HL-60/S4 treated with phorbol 12-myristate 13-acetate at 8.2 ng/mL for 4 days and 3 days (cell line): ENCODE results near the gene ADGRD1.

Source experiments
- in situ Hi-C: fragments of 300-500 bp; cut with MboI; formaldehyde crosslinking; loops from 2 replicates; pipeline ENCODE4 v1.15.0; 2022; ENCODE audit warnings: low sequenced_read_pairs

Gene ADGRD1

DNA sequence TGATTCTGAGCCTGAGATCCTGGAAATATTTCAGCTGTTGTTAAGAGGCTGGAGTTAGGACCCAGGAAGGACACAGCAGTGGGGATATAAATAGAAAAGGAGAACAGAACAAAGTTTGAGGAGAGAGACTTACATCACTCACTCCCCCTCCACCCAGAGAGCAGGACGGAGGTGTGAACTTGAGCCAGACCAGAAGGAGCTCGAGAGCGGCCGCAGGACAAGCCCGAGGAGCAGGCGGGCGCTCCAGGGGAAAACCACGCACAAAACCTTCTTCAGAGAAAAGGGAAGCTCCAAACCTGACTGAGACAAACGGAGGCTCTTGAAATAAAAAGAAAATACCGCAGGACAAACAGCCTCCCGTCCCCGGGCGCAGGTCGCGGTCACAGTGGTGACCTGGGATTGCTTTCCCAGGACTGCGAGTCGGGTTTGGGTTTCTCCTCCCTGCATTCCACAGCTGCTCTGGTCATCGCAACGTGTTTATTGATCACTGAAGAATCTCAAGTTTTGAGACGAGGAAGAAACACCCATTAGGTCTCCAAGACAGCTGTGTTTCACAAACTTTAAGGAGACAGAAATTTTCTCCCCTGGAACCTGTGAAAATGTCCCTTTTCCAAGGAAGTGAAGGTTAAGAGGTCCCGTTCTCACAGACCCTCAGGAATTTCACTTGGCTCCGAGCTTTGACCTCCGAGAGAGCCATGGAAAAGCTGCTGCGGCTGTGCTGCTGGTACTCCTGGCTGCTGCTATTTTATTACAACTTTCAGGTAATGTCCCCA, at the start of gene ADGRD1:
Gene ADGRD1 (plus strand): TSS at position 137 of the 773 bp plus-strand sequence. CDS start 559 bp downstream, at position 696.
- in situ Hi-C loops: no loop called here

DNA sequence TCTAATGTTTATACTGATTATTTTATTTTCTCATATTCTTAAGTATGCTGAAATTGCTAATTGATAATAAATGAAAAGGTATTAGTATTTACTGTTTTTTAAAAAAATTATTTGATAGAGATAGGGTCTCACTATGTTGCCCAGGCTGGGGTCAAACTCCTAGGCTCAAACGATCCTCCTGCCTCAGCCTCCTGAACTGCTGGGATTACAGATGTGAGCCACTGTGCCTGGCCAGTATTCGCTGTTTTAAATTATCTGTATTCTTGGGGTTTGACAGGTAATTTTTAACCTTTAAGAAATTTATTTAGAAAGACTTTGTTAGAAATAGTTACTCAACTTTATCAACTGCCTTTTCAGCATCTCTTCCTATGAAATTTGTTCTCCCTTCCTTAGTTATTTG, 49.6 kb upstream of the ADGRD1 start:
- in situ Hi-C loops: loop anchor here (25.0 kb wide), 1 partner anchor 233 kb away; no protein-coding TSS in a partner anchor

DNA sequence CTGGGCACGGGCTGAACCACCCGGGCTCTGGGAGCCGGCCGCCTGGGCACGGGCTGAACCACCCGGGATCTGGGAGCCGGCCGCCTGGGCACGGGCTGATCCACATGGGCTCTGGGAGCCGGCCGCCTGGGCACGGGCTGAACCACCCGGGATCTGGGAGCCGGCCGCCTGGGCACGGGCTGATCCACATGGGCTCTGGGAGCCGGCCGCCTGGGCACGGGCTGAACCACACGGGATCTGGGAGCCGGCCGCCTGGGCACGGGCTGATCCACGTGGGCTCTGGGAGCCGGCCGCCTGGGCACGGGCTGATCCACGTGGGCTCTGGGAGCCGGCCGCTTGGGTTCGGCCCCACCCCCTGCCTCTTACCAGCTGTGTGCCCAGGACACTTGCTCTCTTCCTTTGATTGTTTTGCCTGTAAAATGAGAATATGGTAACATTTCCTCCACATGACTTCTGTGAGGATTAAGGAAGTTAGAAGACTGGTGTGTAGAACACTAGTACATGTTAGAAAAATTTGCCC, 48.7 kb upstream of the ADGRD1 start:
- in situ Hi-C loops: loop anchor here (25.0 kb wide), 1 partner anchor 232 kb away; no protein-coding TSS in a partner anchor

DNA sequence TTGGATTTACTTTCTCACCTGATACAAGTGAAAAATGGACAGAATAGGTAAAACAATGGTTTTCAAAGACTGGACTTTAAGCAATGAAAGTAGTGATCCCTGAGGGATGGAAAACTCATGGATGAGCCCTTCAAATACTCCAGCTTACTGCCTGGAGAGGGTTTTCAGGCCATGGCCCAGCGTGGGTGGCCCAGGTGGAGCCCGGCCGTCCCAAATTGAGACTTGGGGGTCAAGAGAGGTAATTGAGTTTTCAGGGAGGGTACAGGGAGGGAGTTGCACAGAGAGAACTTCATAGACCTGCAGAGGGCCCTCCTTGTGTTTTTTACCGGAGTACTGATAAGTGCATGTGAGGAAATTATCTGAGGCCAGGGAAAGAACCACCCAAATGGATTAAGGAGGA, 44.6 kb upstream of the ADGRD1 start:
- in situ Hi-C loops: loop anchor here (25.0 kb wide), 1 partner anchor 228 kb away; no protein-coding TSS in a partner anchor

DNA sequence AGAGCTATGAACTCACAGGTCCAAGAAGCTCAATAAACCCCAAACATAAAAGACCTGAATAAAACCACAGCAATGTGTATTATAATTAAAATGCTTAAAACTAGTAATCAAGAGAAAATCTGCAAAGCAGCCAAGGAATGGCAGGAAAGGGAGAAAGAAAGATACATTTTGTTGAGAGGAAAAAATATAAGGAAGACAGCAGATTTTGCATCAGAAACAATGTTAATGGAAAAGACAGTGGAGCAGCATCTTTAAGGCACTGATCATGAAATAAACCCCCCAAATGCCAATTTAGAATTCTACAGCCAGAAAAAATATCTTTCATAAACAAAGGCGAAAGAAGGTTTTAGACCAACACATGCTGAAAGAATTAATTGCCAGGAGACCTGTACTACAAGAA, 42.5 kb upstream of the ADGRD1 start:
- in situ Hi-C loops: loop anchor here (25.0 kb wide), 1 partner anchor 226 kb away; no protein-coding TSS in a partner anchor

DNA sequence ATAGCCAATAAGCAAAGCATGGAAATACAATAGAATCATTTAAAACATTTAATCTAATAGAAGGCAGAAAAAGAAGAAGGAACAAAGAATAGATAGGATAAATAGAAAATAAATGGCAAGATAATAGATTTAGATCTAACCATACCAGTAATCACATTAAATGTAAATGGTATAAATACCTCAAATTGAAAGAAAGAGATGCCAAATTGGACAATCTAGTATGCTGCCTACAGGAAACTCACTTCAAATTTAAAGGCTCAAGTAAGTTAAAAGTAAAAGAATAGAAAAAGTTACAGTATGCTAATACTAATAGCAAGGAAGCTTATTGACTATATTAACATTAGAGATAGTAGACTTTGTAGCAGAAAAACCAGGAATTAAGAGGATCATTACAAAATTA, 41.8 kb upstream of the ADGRD1 start:
- in situ Hi-C loops: loop anchor here (25.0 kb wide), 1 partner anchor 225 kb away; no protein-coding TSS in a partner anchor

DNA sequence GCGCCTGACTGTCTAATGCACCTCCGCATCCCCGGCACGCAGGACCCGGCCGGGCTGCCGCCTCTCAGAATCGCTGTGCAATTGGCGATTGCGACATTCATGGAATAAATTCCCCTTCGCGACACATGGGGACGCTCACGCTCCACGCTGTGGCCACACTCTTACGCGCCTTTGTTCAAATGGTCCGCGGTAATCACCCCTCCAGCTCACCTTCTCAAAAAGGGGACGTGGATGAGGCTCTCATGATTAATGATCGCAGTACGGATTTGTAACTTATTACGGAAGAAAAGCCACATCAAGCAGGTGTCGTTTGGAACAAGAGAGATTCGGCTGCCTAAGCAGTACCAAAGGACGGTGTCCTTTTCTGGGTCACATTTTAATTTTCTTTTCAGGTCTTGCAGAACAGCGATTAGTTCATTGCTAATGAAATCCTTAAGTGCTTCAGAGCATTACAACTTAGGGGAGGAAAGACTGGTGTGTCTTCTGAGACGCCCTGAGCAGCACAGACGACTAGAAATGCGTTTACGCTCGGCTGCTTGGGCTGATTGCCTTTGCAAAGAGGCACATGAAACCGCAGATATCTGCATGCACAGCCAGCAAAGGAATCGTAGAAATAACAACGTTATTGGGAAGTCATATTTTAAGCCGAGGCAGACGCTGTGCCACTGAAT, 37.3 kb upstream of the ADGRD1 start:
- in situ Hi-C loops: loop anchor here (25.0 kb wide), 1 partner anchor 221 kb away; no protein-coding TSS in a partner anchor

DNA sequence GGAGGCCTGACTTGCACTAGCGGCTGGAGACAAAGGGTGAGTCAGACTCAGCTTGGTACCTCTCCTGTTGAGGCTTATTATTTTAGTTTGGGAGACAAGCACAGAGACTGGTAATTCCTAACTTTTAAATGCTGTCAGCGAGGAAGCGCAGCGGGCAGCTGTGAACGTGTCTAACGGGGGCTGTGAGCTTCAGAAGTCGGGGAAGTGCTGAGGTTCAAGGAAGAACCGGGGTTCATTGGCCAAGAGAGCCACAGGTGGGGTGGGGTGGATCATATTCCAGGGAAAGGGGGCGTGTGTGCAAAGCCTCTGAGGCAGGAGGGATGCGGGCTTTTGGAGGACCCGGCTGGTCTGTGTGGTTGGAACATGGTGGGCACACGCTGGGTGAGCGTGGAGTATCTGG, 36.1 kb upstream of the ADGRD1 start:
- in situ Hi-C loops: loop anchor here (25.0 kb wide), 1 partner anchor 220 kb away; no protein-coding TSS in a partner anchor

DNA sequence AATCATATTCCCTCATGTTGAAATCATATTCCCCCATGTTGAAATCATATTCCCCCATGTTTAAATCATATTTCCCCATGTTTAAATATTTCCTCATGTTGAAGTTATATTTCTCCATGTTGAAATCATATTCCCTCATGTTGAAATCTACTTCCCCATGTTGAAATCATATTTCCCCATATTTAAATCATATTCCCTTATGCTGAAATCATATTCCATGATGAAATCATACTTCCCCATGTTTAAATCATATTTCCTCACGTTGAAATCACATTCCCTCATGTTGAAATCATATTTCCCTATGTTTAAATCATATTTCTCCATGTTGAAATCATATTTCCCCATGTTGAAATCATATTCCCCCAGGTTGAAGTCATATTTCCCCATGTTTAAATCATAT, 34.6 kb upstream of the ADGRD1 start:
- in situ Hi-C loops: loop anchor here (25.0 kb wide), 1 partner anchor 218 kb away; no protein-coding TSS in a partner anchor

DNA sequence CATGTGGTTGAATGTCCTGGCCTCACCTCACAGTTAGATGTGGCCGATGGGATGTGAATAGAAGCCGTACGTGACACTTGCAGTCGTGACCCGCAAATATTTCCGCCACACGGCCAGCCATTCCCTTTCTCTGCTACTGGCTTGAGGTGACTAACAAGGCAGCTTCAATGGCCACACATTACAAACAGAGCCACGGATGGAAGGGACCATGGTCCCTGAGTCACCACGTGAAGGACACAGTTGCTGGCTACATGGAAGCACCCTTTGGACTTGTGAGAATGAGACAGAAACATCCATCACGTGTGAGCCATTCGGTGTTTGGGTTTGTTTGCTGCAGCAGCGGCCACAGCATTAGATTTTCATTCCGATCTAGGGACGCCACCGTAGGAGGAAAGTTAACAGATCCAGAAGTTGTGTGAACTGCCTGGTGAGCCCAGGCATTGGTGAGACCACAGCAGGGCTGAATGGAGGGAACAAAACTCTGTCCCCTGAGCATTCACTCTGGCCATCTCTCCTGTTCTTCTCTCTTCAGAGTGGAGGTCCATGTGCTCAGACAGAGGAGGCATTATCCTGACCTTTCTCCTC, 33.5 kb upstream of the ADGRD1 start:
- in situ Hi-C loops: loop anchor here (25.0 kb wide), 1 partner anchor 217 kb away; no protein-coding TSS in a partner anchor

DNA sequence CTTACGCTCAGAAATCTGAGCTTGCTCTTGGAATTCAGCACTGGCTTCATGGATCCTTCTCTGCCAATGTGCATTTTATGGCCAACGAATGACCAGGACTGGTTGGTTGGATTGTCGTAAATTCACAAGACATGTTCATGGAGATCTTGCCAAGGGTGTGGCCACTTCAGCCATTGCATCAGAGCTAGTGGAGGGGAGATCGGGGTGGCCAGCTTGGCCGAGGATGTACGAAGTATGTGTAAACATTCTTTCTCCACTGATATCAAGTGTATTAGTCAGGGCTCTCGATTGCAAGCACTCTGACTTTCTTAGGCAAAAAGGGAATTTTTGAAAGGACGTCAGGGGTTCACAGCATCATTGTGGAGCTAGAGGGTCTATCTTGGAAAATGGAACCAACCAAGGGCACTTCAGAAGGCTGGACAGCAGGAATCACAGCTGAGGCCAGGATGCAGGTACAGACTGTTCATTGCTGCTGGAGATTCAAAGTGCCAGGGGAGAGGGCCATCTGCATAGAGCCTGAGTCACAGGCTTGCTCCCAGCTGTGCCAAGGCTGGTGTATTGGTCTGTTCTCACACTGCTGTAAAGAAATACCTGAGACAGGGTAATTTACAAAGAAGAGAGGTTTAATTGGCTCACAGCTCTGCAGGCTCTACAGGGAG, 32.9 kb upstream of the ADGRD1 start:
- in situ Hi-C loops: loop anchor here (25.0 kb wide), 1 partner anchor 216 kb away; no protein-coding TSS in a partner anchor

DNA sequence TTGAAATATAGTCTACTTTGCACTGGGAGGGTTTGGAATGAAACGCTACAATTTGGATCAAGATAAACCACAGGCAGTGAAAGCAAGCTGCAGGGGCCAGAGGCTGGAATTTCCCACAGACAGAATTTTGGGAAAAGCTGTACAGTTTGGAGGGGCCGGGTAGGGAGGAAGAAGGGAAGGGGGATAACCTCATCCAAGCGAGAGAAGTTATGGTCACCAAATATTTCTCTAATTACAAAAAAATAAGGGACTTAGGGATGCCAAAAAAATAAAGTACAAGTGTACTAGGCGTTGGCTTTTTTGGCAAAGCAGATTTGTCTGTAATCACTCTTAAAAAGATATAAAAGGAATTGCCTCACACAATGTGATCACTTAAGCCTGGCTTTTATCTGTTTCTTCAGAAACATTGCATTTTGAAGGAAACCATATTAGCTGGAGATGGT, 31.2 kb upstream of the ADGRD1 start:
- in situ Hi-C loops: loop anchor here (25.0 kb wide), 1 partner anchor 215 kb away; no protein-coding TSS in a partner anchor

DNA sequence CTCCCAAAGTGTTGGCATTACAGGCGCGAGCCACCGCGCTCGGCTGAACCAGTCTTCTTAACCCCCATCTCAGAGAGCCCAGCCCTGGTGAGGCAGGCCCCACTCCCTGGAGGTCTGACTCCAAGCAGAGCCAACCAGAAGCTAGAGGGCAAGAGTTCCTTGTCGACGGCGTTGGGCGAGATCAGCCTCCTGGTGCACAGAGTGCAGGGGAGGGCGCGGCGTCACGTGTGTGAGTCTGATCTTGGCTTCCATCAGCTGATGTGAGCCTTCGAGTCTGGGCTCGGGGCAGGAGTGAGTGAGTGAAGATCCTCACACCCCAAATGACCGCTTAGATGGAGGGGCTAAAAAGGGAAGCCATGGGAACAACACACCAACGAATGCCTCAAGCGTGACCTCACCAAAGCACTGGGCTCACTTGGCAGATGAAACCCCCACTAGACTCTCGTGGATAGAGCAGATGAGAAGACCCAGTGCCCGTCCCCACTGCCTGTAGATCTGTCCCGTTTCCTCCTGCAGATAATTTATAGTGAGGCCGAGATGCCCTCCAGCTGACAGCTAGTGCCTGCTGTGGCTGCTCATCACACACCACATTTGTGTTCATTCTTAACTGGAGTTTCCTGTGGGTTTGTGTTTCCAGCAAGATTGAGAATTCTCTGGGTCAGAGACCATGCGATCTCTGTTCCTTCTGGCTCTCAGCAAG, 28.6 kb upstream of the ADGRD1 start:
- in situ Hi-C loops: loop anchor here (25.0 kb wide), 1 partner anchor 212 kb away; no protein-coding TSS in a partner anchor

DNA sequence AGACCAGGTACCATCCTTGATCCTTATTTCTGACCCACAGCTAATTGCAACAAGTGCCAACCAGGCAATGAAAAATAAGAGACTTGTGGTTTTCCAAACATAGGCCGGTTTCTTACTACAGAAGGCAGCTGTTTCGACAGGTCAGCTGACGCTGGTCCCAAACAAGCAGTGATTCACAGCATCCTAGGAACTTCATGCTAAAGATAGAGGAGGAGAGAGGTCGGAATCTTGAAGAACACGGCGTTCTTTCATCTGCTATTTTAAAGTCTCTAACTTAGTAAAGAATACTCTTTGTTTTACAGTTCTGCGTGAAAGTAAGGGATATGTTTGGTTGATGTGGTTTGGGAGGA, 28.1 kb upstream of the ADGRD1 start:
- in situ Hi-C loops: no loop called here

DNA sequence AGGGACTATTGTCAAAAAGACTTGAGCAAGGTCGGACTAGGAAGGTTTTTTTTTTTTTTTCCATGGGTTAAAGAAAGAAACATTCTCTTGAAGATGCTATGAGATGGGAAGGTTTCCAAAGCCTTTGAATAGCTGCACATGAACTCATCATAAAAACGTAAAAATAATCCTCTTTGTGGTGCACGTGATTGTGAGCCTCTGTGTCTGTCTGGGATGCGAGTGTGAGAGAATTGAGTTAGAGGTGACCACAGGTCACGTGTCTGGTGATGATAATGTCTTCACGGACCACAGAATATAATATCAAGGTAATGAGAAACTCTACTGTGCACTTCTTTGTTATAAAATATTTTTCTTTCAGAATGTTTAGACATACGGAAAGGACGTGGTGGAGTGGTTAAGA, 24.3 kb upstream of the ADGRD1 start:
- in situ Hi-C loops: no loop called here

DNA sequence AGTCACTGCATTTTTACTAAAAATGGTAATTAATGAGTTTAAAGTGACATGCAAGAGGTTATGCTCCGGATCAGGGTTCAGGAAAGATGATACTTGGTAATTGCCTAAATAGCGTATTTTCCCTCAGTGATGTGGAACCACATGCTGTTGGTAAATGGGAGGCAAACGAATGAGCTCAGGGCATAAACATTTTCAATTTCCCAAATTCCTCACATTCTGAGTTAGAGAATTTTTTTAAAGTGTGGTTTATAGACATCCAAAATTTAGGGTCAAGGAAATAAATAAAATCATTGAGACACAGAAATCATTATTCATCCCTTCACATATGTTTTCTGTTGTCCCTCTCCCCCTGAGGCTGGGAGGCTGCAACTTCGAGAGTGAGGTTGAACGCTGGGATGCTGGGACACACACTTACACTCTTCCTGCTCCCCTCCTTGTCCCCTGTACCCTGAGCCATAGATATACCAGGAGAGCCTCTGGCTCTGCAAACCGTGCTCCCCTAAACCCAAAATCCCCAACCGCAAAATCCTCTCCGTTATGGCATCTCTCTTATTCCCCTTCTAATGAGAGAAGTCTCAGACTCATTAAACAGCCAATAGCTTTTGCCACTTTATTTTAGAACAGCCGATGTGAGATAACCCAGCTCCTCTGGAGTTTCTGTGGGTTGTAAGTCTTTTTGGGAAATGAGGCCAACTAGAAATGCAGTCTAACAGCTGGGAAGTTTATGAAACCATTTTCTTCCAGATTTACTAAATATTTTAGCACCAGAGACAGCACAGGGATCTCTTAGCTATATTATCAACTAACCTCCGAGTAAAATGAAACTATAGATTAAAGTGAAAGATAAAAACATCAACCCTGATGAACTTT, 21.4 kb upstream of the ADGRD1 start:
- in situ Hi-C loops: no loop called here

DNA sequence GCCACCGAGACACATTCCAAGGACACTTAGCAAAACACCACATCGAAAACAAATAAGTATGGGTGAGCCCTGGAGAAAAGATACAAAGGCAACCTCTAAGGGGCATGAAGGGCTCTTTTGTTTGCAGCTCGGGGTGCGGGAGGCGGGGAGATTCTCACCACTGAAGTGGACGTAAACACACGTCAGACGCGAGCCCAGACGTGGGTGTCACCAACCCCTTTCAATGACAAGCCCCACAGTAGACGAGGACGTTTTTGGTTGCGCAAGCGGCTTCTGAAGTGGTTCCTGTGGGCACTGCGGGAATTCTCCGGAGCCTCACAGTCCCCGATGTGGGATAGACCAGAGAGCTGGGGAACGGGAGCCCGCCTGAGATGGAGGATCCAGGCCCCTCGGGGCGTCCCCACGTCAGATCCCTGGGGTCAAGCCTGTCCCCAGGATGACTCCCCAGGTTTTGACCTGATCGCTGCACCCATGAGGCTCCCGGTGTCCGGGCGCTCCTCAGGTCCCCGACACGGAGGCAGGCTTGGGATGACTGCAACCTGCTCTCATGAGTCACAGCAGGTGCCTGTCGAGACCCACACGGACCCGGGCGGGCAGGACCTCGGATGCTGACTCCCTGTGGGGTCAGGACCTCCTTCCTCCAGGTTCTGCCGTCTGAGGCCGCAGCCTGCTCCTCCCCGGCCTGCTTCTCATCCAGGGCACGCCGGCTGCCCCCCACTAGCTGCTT, 20.3 kb upstream of the ADGRD1 start:
- in situ Hi-C loops: no loop called here

DNA sequence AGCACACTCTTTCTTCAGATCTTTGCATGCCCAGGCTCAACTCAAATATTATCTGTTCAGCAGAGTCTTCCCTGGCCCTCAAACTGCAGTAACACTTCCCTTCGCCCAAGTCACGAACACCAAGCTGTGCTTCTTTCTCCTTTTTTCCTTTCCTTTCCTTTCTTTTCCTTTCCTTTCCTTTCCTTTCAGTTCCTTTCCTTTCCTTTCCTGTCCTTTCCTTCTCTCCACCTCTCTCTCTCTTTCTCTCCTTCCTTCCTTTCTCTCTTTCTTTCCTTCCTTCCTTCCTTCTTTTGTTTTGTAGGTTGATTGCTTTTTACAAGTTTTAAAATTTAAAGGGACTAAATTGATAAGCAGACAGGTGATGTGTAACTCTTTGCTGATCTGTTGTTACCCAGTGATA, 19.0 kb upstream of the ADGRD1 start:
- in situ Hi-C loops: no loop called here
